A549 (cell line): Measurements from ENCODE around the gene ODF2L. TPM values are rescaled to one million over a fixed set of nuclear protein-coding genes. Genes with fewer than 3 reads are reported as not detected.

Experiments
- ATAC-seq, 2 experiments: fragments of 200-7000 bp in 1 of 2; fragments of >200 bp in 1 of 2; cut with Nextera tagmentation in 1 of 2; cut with Tn5 transposase in 1 of 2; 3 replicates each; pipeline versions ENCODE4 v1.8.0 to v1.9.1; 2018 to 2020; ENCODE audit warnings: mild to moderate bottlenecking in 1 of 2, moderate library complexity in 1 of 2
- CTCF ChIA-PET: fragments of 300-600 bp; sonication (Branson Sonifier 250); formaldehyde crosslinking; extraction: SDS; loops from one replicate; lab custom pipeline; 2021; ENCODE audit warnings: antibody characterized with exemption, inconsistent platforms; lab: Yijun Ruan, JAX
- POLR2A ChIA-PET: fragments of 350-600 bp; formaldehyde crosslinking; extraction: SDS; loops from one replicate; lab custom pipeline; 2021; ENCODE audit warnings: antibody characterized with exemption, inconsistent platforms; lab: Yijun Ruan, JAX
- DNase-seq, 2 experiments: peaks; one replicate each; pipeline versions ENCODE4 v3.0.0 to v3.0.0-alpha.2; 2011 to 2016; ENCODE audit warnings: low read depth in 1 of 2, low spot score in 1 of 2
- FAIRE-seq: peaks from 2 replicates; lab custom pipeline; 2011; peaks lifted over from hg19 to GRCh38; lab: Jason Lieb, UNC
- H3K27ac ChIP-seq, 2 experiments: fragments of >200 bp; sonication (Bioruptor Twin); formaldehyde crosslinking; 3 replicates each; pipeline ENCODE4 v1.5.1; 2016 to 2017
- H3K4me1 ChIP-seq: fragments of >200 bp; sonication (Bioruptor Twin); formaldehyde crosslinking; 3 replicates; pipeline ENCODE4 v1.6.1; 2016
- H3K4me2 ChIP-seq: fragments of >200 bp; sonication (Bioruptor Twin); formaldehyde crosslinking; 3 replicates; pipeline ENCODE4 v1.6.1; 2016
- H3K4me3 ChIP-seq: fragments of >200 bp; sonication (Bioruptor Twin); formaldehyde crosslinking; 3 replicates; pipeline ENCODE4 v1.5.1; 2016
- H3K9me3 ChIP-seq: fragments of >200 bp; sonication (Bioruptor Twin); formaldehyde crosslinking; 3 replicates; pipeline ENCODE4 v1.6.1; 2016
- CBX2 ChIP-seq: fragments of 200-600 bp; sonication (generic); IDR thresholded peaks from 2 replicates; pipeline ENCODE4 v1.6.1; 2016; ENCODE audit warnings: low read depth, mild to moderate bottlenecking, borderline replicate concordance
- CBX8 ChIP-seq: fragments of 200-600 bp; sonication (generic); IDR thresholded peaks from 2 replicates; pipeline ENCODE4 v1.6.1; 2016
- CEBPB ChIP-seq, 2 experiments: fragments of >200 bp in 1 of 2; sonication (Bioruptor Twin) in 1 of 2; formaldehyde crosslinking in 1 of 2; IDR thresholded peaks; 2 replicates each; pipeline ENCODE4 v1.6.1; 2012 to 2016
- CHD4 ChIP-seq: fragments of 200-600 bp; sonication (generic); IDR thresholded peaks from 2 replicates; pipeline ENCODE4 v1.6.1; 2016; ENCODE audit warnings: antibody characterized with exemption, mild to moderate bottlenecking, borderline replicate concordance
- CTCF ChIP-seq: fragments of >200 bp; sonication (Bioruptor Twin); formaldehyde crosslinking; IDR thresholded peaks from 3 replicates; pipeline ENCODE4 v1.5.1; 2016
- E2F6 ChIP-seq: IDR thresholded peaks from 2 replicates; pipeline ENCODE4 v1.6.1; 2012; ENCODE audit warnings: low read depth, borderline replicate concordance
- EHF ChIP-seq: fragments of 250-450 bp; sonication (Bioruptor Pico); IDR thresholded peaks from 2 replicates; pipeline ENCODE4 v1.5.0; 2020; ENCODE audit warnings: mild to moderate bottlenecking
- EHMT2 ChIP-seq: fragments of 200-600 bp; sonication (generic); IDR thresholded peaks from 2 replicates; pipeline ENCODE4 v1.6.1; 2016; ENCODE audit warnings: antibody characterized with exemption, low read depth, mild to moderate bottlenecking, moderate library complexity
- ELK1 ChIP-seq: fragments of 150-350 bp; IDR thresholded peaks from 2 replicates; pipeline ENCODE4 v1.6.1; 2014; ENCODE audit warnings: low read depth, mild to moderate bottlenecking, low read length
- FOSB ChIP-seq: fragments of 250-450 bp; sonication (Bioruptor Pico); IDR thresholded peaks from 2 replicates; pipeline ENCODE4 v1.5.0; 2020; ENCODE audit warnings: mild to moderate bottlenecking, moderate library complexity
- FOSL2 ChIP-seq, 2 experiments: fragments of 450-650 bp in 1 of 2; fragments of >200 bp in 1 of 2; sonication (Bioruptor Twin) in 1 of 2; formaldehyde crosslinking; IDR thresholded peaks; 2 replicates each; pipeline versions ENCODE4 v1.5.0 to v1.6.1; 2016 to 2020; ENCODE audit warnings: mild to moderate bottlenecking in 1 of 2, moderate library complexity in 1 of 2
- FOXS1 ChIP-seq: fragments of 250-450 bp; sonication (Bioruptor Pico); IDR thresholded peaks from 2 replicates; pipeline ENCODE4 v1.5.0; 2020; ENCODE audit warnings: mild to moderate bottlenecking, moderate library complexity
- HOXA7 ChIP-seq: fragments of 250-450 bp; sonication (Bioruptor Pico); IDR thresholded peaks from 2 replicates; pipeline ENCODE4 v1.5.0; 2020; ENCODE audit warnings: mild to moderate bottlenecking, moderate library complexity
- HOXB5 ChIP-seq: fragments of 250-450 bp; sonication (Bioruptor Pico); IDR thresholded peaks from 2 replicates; pipeline ENCODE4 v1.5.0; 2020; ENCODE audit warnings: mild to moderate bottlenecking, moderate library complexity
- JUN ChIP-seq, 2 experiments: fragments of >200 bp; sonication (Bioruptor Twin); formaldehyde crosslinking; IDR thresholded peaks; 2 replicates in 1 of 2; 3 replicates in 1 of 2; pipeline ENCODE4 v1.6.1; 2016 to 2017
- KDM1A ChIP-seq: fragments of 200-600 bp; sonication (generic); IDR thresholded peaks from 2 replicates; pipeline ENCODE4 v1.6.1; 2016; ENCODE audit warnings: low read depth, mild to moderate bottlenecking
- MAZ ChIP-seq: fragments of 150-350 bp; IDR thresholded peaks from 2 replicates; pipeline ENCODE4 v1.6.1; 2014; ENCODE audit warnings: antibody characterized with exemption, low read depth, low read length, borderline replicate concordance
- MYC ChIP-seq: IDR thresholded peaks from 2 replicates; pipeline ENCODE4 v1.6.1; 2012; ENCODE audit warnings: mild to moderate bottlenecking, inconsistent platforms, low read length, improper control_type of control experiment, borderline replicate concordance
- NFE2L2 ChIP-seq: fragments of 150-350 bp; conservative IDR thresholded peaks from 2 replicates; pipeline ENCODE4 v1.6.1; 2014; ENCODE audit warnings: low read length
- PBX3 ChIP-seq: IDR thresholded peaks from 2 replicates; pipeline ENCODE4 v1.6.1; 2012
- POLR2AphosphoS2 ChIP-seq: conservative IDR thresholded peaks from 2 replicates; pipeline ENCODE4 v1.6.1; 2012; ENCODE audit warnings: low read length, improper control_type of control experiment, inconsistent platforms
- RCOR1 ChIP-seq: fragments of 150-350 bp; IDR thresholded peaks from 2 replicates; pipeline ENCODE4 v1.6.1; 2014; ENCODE audit warnings: antibody characterized with exemption, low read length, low read depth
- RNF2 ChIP-seq: fragments of 200-600 bp; sonication (generic); IDR thresholded peaks from 2 replicates; pipeline ENCODE4 v1.6.1; 2016; ENCODE audit warnings: low read depth, mild to moderate bottlenecking, antibody characterized with exemption, moderate library complexity, borderline replicate concordance
- TFCP2L1 ChIP-seq: fragments of 250-450 bp; sonication (Bioruptor Pico); IDR thresholded peaks from 2 replicates; pipeline ENCODE4 v1.5.0; 2021; ENCODE audit warnings: mild to moderate bottlenecking
- USF2 ChIP-seq: fragments of 450-650 bp; IDR thresholded peaks from 2 replicates; pipeline ENCODE4 v1.6.1; 2014; ENCODE audit warnings: antibody characterized with exemption
- ZFP36 ChIP-seq: fragments of 450-650 bp; IDR thresholded peaks from 2 replicates; pipeline ENCODE4 v1.6.1; 2014; ENCODE audit warnings: borderline replicate concordance; ENCODE audit not compliant: partially characterized antibody
- ZNF302 ChIP-seq: fragments of 250-450 bp; sonication (Bioruptor Pico); IDR thresholded peaks from 2 replicates; pipeline ENCODE4 v1.9.0; 2021; ENCODE audit warnings: inconsistent platforms, mild to moderate bottlenecking, moderate library complexity
- ZSCAN20 ChIP-seq: fragments of 250-450 bp; sonication (Bioruptor Pico); IDR thresholded peaks from 2 replicates; pipeline ENCODE4 v1.8.0; 2022; ENCODE audit warnings: mild to moderate bottlenecking, moderate library complexity
- WGBS: methylation state at CpG from one replicate; pipeline ENCODE4 v1.1.6; 2017; ENCODE audit errors: missing lambda C conversion rate; 5-methylcytosine and 5-hydroxymethylcytosine counted together
- polyA plus RNA-seq, 4 experiments: library from polyadenylated mRNA; depleted of rRNA in 3 of 4; stranded (reverse); fragments of >200 nt; fragmentation: RNase III in 1 of 4; extraction: RNeasy Plus Mini Kit Qiagen cat#74134 plus additional on column Dnase treatment in 1 of 4; gene quantifications; 2 replicates in 3 of 4; 3 replicates in 1 of 4; pipeline ENCODE4 v1.2.3, GENCODE V29; 2011 to 2017
- TF ChIP-seq, protein P1 (sequence below): fragments of >200 bp; sonication (Bioruptor Twin); formaldehyde crosslinking; IDR thresholded peaks from 2 replicates; pipeline ENCODE4 v1.6.1; 2016

The ODF2L gene
- polyA plus RNA-seq, 2 of the 4 experiments (the other 2 are of a cell fraction), result 10.0 to 17.7 TPM

- CTCF ChIA-PET, result interaction anchor here (0.5 kb wide), 1 partner anchor 1950 kb away, joined by 3 read pairs; no protein-coding TSS in a partner anchor
- no peaks in the 10 kb centered on the region for H3K4me1 ChIP-seq
- H3K27ac ChIP-seq, result no peak overlapping the region
- H3K4me3 ChIP-seq, result no peak overlapping the region
- DNase-seq (peak in 1 of 2 experiments; percentile 2), FAIRE-seq (no peak), ATAC-seq (no peak)
- no peaks in the 10 kb centered on the region for H3K9me3 ChIP-seq
- no peak overlapping the region for H3K4me2 ChIP-seq
- WGBS, result 53% methylated on average over 4 of the region's 4 CpGs
- POLR2A ChIA-PET, result no interaction called here
- TF ChIP-seq PBX3 (no peak), ZSCAN20 (CRISPR knock-in tag) (no peak), CHD4 (no peak), FOSB (no peak), POLR2AphosphoS2 (no peak), CEBPB (IDR thresholded peaks at IDR 0.05) (no peak), E2F6 (no peak), CBX2 (no peak), HOXB5 (CRISPR knock-in tag) (no peak), HOXA7 (CRISPR knock-in tag) (no peak), KDM1A (no peak), TFCP2L1 (CRISPR knock-in tag) (no peak), MAZ (no peak), ZNF302 (CRISPR knock-in tag) (no peak), NFE2L2 (no peak), FOXS1 (CRISPR knock-in tag) (no peak), ZFP36 (no peak)
- TF ChIP-seq, protein P1, sequence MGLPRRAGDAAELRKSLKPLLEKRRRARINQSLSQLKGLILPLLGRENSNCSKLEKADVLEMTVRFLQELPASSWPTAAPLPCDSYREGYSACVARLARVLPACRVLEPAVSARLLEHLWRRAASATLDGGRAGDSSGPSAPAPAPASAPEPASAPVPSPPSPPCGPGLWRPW, result no peak
Measured at GRCh38 chr1:86419277-86419903, 23.3 kb upstream of the ODF2L start.

GRCh38 chr1:86416343-86416742 is 20.2 kb upstream of the ODF2L start:
- ATAC-seq (no peak), DNase-seq (no peak)
- H3K4me1 ChIP-seq, result no peaks in the 10 kb centered on the region
- TF ChIP-seq JUN (IDR thresholded peaks at IDR 0.05) (no peak), USF2 (peak; percentile 22; the same call in 1 of the 2 replicates)
- TF ChIP-seq, all 56 proteins: peak for 1
- ChIA-PET POLR2A (no interaction called here), CTCF (interaction anchor here (1.0 to 1.8 kb wide), 3 partner anchors 37 to 91 kb away, joined by 3 to 5 read pairs (median 3); no protein-coding TSS in a partner anchor)
- no peak overlapping the region for H3K4me2 ChIP-seq
- 50% methylated on average over 6 of the region's 6 CpGs for WGBS
- no peak overlapping the region for H3K4me3 ChIP-seq
- H3K27ac ChIP-seq, result no peak overlapping the region
- no peaks in the 10 kb centered on the region for H3K9me3 ChIP-seq
- no peak for FAIRE-seq

GRCh38 chr1:86410879-86411278 is 14.8 kb upstream of the ODF2L start:
- Histone ChIP-seq H3K4me3 (no peak overlapping the region), H3K4me2 (no peak overlapping the region), H3K27ac (no peak overlapping the region), H3K4me1 (no peaks in the 10 kb centered on the region), H3K9me3 (no peaks in the 10 kb centered on the region)
- no peak for ATAC-seq
- POLR2A ChIA-PET, result no interaction called here
- TF ChIP-seq CTCF (no peak), RNF2 (no peak), CBX8 (no peak), KDM1A (no peak), FOSL2 (IDR thresholded peaks at IDR 0.05) (no peak), FOSL2 (CRISPR knock-in tag; IDR thresholded peaks at IDR 0.05) (no peak), RCOR1 (no peak), EHMT2 (no peak), ELK1 (no peak), MYC (no peak), EHF (CRISPR knock-in tag) (no peak), ZNF302 (CRISPR knock-in tag) (no peak), POLR2AphosphoS2 (no peak)
- no peak for FAIRE-seq
- CTCF ChIA-PET, result interaction anchor here (0.8 kb wide), 1 partner anchor 31 kb away, joined by 3 read pairs; no protein-coding TSS in a partner anchor
- DNase-seq, result no peak
- WGBS, result no CpG with 5 or more reads among the region's 4 CpGs
